DND-41 (cell line): ENCODE measurements around the gene UNC13B.

ENCODE experiments used
- ATAC-seq: fragments of 200-7000 bp; cut with Tn5 transposase; 3 replicates; pipeline ENCODE4 v1.9.1; 2021; ENCODE audit warnings: low read depth; ENCODE audit not compliant: insufficient read depth
- DNase-seq: peaks from one replicate; pipeline ENCODE4 v3.0.0-alpha.2; 2020
- H2AFZ ChIP-seq: 2 replicates; pipeline ENCODE4 v1.6.0; 2012; ENCODE audit warnings: low read depth, low read length
- H3K27ac ChIP-seq: 2 replicates; pipeline ENCODE4 v1.5.1; 2012; ENCODE audit warnings: low read length, inconsistent platforms
- H3K27me3 ChIP-seq: fragments of 200-600 bp; sonication (generic); 2 replicates; pipeline ENCODE4 v1.6.0; 2012; ENCODE audit warnings: low read length, mild to moderate bottlenecking, inconsistent platforms; ENCODE audit not compliant: insufficient read depth, poor library complexity
- H3K36me3 ChIP-seq: 2 replicates; pipeline ENCODE4 v1.5.1; 2012; ENCODE audit warnings: low read length, inconsistent platforms; ENCODE audit not compliant: insufficient read depth
- H3K4me1 ChIP-seq: 2 replicates; pipeline ENCODE4 v1.5.1; 2012; ENCODE audit warnings: mild to moderate bottlenecking, low read length; ENCODE audit not compliant: insufficient read depth
- H3K4me2 ChIP-seq: 2 replicates; pipeline ENCODE4 v1.6.0; 2012; ENCODE audit warnings: mild to moderate bottlenecking, moderate library complexity, low read length, inconsistent platforms; ENCODE audit not compliant: insufficient read depth
- H3K4me3 ChIP-seq, 2 experiments: fragments of 200-600 bp in 1 of 2; shearing (Covaris generic) in 1 of 2; 2 replicates each; pipeline ENCODE4 v1.5.1; 2012 to 2016; ENCODE audit warnings: inconsistent platforms in 2 of 2, low read length in 2 of 2, mild to moderate bottlenecking in 2 of 2, low read depth in 1 of 2, moderate library complexity in 1 of 2
- H3K79me2 ChIP-seq: 2 replicates; pipeline ENCODE4 v1.6.0; 2012; ENCODE audit warnings: low read length, inconsistent platforms; ENCODE audit not compliant: insufficient read depth
- H3K9ac ChIP-seq: 2 replicates; pipeline ENCODE4 v1.6.0; 2012; ENCODE audit warnings: low read depth, mild to moderate bottlenecking, inconsistent platforms, low read length, moderate library complexity
- H3K9me3 ChIP-seq: 2 replicates; pipeline ENCODE4 v1.5.1; 2012; ENCODE audit warnings: low read length, moderate library complexity, mild to moderate bottlenecking, inconsistent platforms; ENCODE audit not compliant: insufficient read depth, severe bottlenecking
- H4K20me1 ChIP-seq: 2 replicates; pipeline ENCODE4 v1.6.0; 2012; ENCODE audit warnings: low read length; ENCODE audit not compliant: insufficient read depth
- EZH2 ChIP-seq: IDR thresholded peaks from 3 replicates; pipeline ENCODE4 v1.6.1; 2012; ENCODE audit warnings: borderline replicate concordance, low read depth, mild to moderate bottlenecking, moderate library complexity, low read length, inconsistent platforms; ENCODE audit not compliant: severe bottlenecking
- TF ChIP-seq, protein P1 (sequence below): IDR thresholded peaks from 2 replicates; pipeline ENCODE4 v1.5.1; 2012; ENCODE audit warnings: borderline replicate concordance, low read length, moderate library complexity, mild to moderate bottlenecking; ENCODE audit not compliant: poor library complexity, severe bottlenecking; ENCODE audit errors: extremely low read depth

The UNC13B gene

DNA sequence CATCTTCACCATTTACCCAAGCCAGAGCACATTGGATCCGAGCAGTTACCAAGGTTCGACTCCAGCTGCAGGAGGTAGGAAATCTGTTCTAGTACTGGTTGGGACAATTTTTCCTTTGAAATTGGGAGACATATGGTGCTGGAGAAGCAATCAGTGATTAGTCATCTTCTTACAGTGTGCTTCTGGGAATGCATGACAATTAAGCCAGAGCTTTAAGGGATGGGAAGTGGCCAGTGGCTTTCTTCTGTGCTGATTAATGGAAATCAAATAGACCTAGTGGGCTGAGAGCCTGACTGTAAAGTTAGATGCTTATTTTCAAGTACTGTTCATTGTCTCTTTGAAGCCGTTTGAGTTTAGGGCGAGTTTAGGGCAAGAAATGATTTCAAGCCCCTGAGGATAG is 152.1 kb downstream of the UNC13B start:
- Histone ChIP-seq H4K20me1 (no peaks in the 10 kb centered on the region), H3K27me3 (no peaks in the 10 kb centered on the region), H3K4me1 (no peaks in the 10 kb centered on the region), H3K36me3 (no peaks in the 10 kb centered on the region), H3K4me2 (no peak overlapping the region), H3K27ac (no peak overlapping the region), H2AFZ (no peak overlapping the region), H3K9ac (no peak overlapping the region), H3K4me3 (no peak overlapping the region), H3K79me2 (no peaks in the 10 kb centered on the region), H3K9me3 (no peaks in the 10 kb centered on the region)
- TF ChIP-seq, protein P1, sequence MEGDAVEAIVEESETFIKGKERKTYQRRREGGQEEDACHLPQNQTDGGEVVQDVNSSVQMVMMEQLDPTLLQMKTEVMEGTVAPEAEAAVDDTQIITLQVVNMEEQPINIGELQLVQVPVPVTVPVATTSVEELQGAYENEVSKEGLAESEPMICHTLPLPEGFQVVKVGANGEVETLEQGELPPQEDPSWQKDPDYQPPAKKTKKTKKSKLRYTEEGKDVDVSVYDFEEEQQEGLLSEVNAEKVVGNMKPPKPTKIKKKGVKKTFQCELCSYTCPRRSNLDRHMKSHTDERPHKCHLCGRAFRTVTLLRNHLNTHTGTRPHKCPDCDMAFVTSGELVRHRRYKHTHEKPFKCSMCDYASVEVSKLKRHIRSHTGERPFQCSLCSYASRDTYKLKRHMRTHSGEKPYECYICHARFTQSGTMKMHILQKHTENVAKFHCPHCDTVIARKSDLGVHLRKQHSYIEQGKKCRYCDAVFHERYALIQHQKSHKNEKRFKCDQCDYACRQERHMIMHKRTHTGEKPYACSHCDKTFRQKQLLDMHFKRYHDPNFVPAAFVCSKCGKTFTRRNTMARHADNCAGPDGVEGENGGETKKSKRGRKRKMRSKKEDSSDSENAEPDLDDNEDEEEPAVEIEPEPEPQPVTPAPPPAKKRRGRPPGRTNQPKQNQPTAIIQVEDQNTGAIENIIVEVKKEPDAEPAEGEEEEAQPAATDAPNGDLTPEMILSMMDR = no peak
- ATAC-seq (no peak), DNase-seq (no peak)

DNA sequence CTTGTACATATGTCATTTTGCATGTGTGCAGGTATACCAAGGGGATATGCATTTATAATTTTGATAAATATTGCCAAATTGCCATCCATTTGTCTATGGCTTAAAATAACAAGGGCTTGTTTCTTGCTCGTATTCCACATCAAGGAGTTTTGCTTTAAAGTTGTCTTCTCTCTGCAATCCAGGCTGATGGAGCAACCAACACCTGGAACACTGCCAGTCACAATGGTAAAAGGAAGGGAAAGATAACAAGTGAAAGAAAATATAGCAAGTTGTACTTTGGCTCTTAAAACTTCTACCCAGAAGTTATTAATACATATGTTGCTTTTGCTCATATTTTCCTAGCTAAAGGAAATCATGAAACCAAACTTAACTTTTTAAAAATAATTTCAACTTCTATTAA is 156.9 kb downstream of the UNC13B start:
- H3K27me3 ChIP-seq = no peaks in the 10 kb centered on the region
- H3K27ac ChIP-seq = no peak overlapping the region
- no peak for DNase-seq
- no peak for TF ChIP-seq EZH2
- TF ChIP-seq, protein P1 = no peak
- H3K4me2 ChIP-seq = no peak overlapping the region
- H3K9ac ChIP-seq = no peak overlapping the region
- no peak overlapping the region for H2AFZ ChIP-seq
- no peaks in the 10 kb centered on the region for H3K79me2 ChIP-seq
- no peak overlapping the region for H3K4me3 ChIP-seq
- H3K4me1 ChIP-seq = no peaks in the 10 kb centered on the region
- no peaks in the 10 kb centered on the region for H3K9me3 ChIP-seq
- H3K36me3 ChIP-seq = no peaks in the 10 kb centered on the region
- ATAC-seq = no peak
- H4K20me1 ChIP-seq = no peaks in the 10 kb centered on the region

DNA sequence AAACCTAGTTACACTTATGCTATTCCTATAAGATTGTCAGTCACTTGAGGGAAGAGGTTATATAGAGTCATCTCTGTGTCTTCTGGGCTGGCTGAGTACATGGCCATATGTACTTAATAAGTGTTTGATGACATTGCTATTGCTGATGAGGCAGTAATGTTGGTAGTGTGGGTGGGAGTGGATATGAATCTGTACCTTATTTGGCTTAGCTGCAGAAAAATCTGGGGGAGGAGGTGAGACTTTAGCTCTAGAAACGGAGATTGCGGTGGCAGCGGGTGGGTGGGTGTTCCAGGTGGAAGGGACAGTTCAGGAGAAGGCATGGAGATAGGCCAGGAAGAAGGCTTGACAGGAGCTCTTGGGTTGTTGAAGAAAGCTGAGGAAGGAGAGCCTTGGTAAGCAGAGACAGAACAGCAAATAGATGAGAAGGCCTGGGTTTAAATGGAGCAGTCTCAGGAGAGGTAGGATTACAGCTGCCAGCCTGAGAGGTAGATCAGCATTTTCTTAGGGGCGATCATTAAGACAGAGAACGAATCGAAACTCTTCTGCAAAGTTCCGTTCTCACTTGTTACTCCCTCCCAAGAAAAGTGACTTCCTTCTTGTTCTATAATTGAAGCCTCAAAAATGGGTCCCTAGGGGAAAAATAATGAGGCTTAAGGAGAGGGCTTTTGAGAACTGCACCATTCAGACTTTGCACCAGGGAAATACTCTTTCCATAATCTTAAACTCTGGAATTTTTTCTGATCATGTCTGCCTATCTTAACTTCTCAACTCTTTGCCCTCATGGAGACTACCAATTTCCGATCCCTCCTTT is 160.5 kb downstream of the UNC13B start:
- no peaks in the 10 kb centered on the region for H4K20me1 ChIP-seq
- no peak overlapping the region for H3K4me3 ChIP-seq
- no peaks in the 10 kb centered on the region for H3K79me2 ChIP-seq
- H3K27ac ChIP-seq = no peak overlapping the region
- no peaks in the 10 kb centered on the region for H3K36me3 ChIP-seq
- no peak overlapping the region for H3K9ac ChIP-seq
- H3K4me2 ChIP-seq = no peak overlapping the region
- TF ChIP-seq, protein P1 = no peak
- TF ChIP-seq EZH2 = no peak
- H3K4me1 ChIP-seq = no peaks in the 10 kb centered on the region
- no peaks in the 10 kb centered on the region for H3K9me3 ChIP-seq
- H2AFZ ChIP-seq = no peak overlapping the region
- peaks cover 2% of the 10 kb centered on the region for H3K27me3 ChIP-seq
- ATAC-seq = no peak
- DNase-seq = no peak
